Sigmoid colon (tissue), 7 donors: ENCODE results near the gene ME3. TPM values are rescaled to one million over a fixed set of nuclear protein-coding genes. Genes with fewer than 3 reads are reported as not detected.

Experiments
- DNase-seq: peaks from one replicate; pipeline ENCODE4 v3.0.0-alpha.2; 2019
- H3K27ac ChIP-seq, 4 donors: fragments of 200-600 bp; sonication (generic); one replicate each; pipeline ENCODE4 v1.5.1; 2016 to 2019; ENCODE audit warnings: mild to moderate bottlenecking in 1 of 4
- H3K27me3 ChIP-seq, 3 donors: fragments of 200-600 bp; sonication (generic); one replicate each; pipeline ENCODE4 v1.5.1; 2019; ENCODE audit warnings: mild to moderate bottlenecking in 1 of 3
- H3K36me3 ChIP-seq, 4 donors: fragments of 200-600 bp; sonication (generic); one replicate each; pipeline ENCODE4 v1.5.1; 2016 to 2019
- H3K4me1 ChIP-seq, 4 donors: fragments of 200-600 bp; sonication (generic); one replicate each; pipeline ENCODE4 v1.5.1; 2017 to 2019
- H3K4me3 ChIP-seq, 4 donors: fragments of 200-600 bp; sonication (generic); one replicate each; pipeline ENCODE4 v1.5.1; 2017 to 2019; ENCODE audit warnings: mild to moderate bottlenecking in 2 of 4, moderate library complexity in 1 of 4
- H3K9me3 ChIP-seq, 4 donors: fragments of 200-600 bp in 3 of 4; sonication (generic) in 3 of 4; one replicate each; pipeline versions ENCODE4 v1.5.1 to v1.6.1; 2013 to 2019
- CTCF ChIP-seq, 4 experiments: fragments of 450-650 bp in 3 of 4; fragments of 200-600 bp in 1 of 4; IDR thresholded peaks; one replicate each; pipeline ENCODE4 v1.5.1; 2016 to 2019; ENCODE audit warnings: antibody characterized with exemption in 4 of 4, mild to moderate bottlenecking in 3 of 4, moderate library complexity in 2 of 4
- EP300 ChIP-seq, 4 donors: sonication (generic); formaldehyde crosslinking; IDR thresholded peaks; one replicate each; pipeline ENCODE4 v1.6.1; 2017; ENCODE audit warnings: antibody characterized with exemption in 4 of 4
- POLR2A ChIP-seq, 2 donors: fragments of 450-650 bp; IDR thresholded peaks; one replicate each; pipeline ENCODE4 v1.6.1; 2016; ENCODE audit warnings: antibody characterized with exemption in 2 of 2, mild to moderate bottlenecking in 2 of 2, moderate library complexity in 2 of 2
- POLR2AphosphoS5 ChIP-seq, 4 donors: sonication (generic); formaldehyde crosslinking; IDR thresholded peaks; one replicate each; pipeline ENCODE4 v1.6.1; 2017; ENCODE audit warnings: antibody characterized with exemption in 4 of 4
- WGBS, 2 donors: extraction: QIAGEN DNeasy Blood & Tissue Kit; methylation state at CpG; one replicate each; pipeline ENCODE4 v1.1.7; 2013; 5-methylcytosine and 5-hydroxymethylcytosine counted together
- intact Hi-C: fragments of 100-400 bp; cut with DNase I; formaldehyde crosslinking; loops from one replicate; pipeline ENCODE4 v1.15.1; 2023
- polyA plus RNA-seq, 3 donors: library from polyadenylated mRNA; stranded (reverse); fragments of 200-250 nt; gene quantifications; one replicate each; pipeline ENCODE4 v1.2.3, GENCODE V29; 2013
- total RNA-seq, 4 donors: library from RNA; depleted of rRNA; stranded (reverse); fragments of >200 nt; gene quantifications; one replicate each; pipeline ENCODE4 v1.1.0, GENCODE V29; 2016
- donor health status: healthy with polysubstance abuse.
- donor health status: Bipolar disorder and iron deficiency.
- donor health status: healthy.

The ME3 gene
- total and polyA plus RNA-seq, 7 donors = 7.8 to 53.2 (median 25.5) TPM

GRCh38 chr11:86574493-86575207, 97.8 kb downstream of the ME3 start:
- Histone ChIP-seq H3K27me3 (no peaks in the 10 kb centered on the region), H3K36me3 (no peaks in the 10 kb centered on the region), H3K27ac (no peak overlapping the region), H3K4me3 (no peak overlapping the region), H3K4me1 (peaks cover 0 to 36% (median 28%) of the 10 kb centered on the region in 4 donors), H3K9me3 (no peaks in the 10 kb centered on the region)
- intact Hi-C loops = loop anchor here (5.0 to 10.0 kb wide), 2 partner anchors 120 to 243 kb away; no protein-coding TSS in a partner anchor
- TF ChIP-seq EP300 (IDR thresholded peaks at IDR 0.05) (no peak), CTCF (IDR thresholded peaks at IDR 0.05) (no peak), POLR2A (IDR thresholded peaks at IDR 0.05) (no peak), POLR2AphosphoS5 (IDR thresholded peaks at IDR 0.05) (no peak)
- DNase-seq = no peak
- 39 to 89% methylated on average over 5 of the region's 5 CpGs for WGBS, 2 donors

- TF ChIP-seq CTCF (IDR thresholded peaks at IDR 0.05) = peak in 1 of 4 experiments; percentile 50
- no peak for TF ChIP-seq POLR2A (IDR thresholded peaks at IDR 0.05)
- Histone ChIP-seq H3K4me3 (no peak overlapping the region), H3K27ac (no peak overlapping the region), H3K27me3 (no peaks in the 10 kb centered on the region), H3K9me3 (no peaks in the 10 kb centered on the region), H3K4me1 (peaks cover 0 to 8% (median 5%) of the 10 kb centered on the region in 4 donors), H3K36me3 (no peaks in the 10 kb centered on the region)
- WGBS, 2 donors = 43 to 75% methylated on average over 5 of the region's 5 CpGs
- DNase-seq = no peak
- intact Hi-C loops = loop anchor here (10.0 kb wide), 1 partner anchor 117 kb away; no protein-coding TSS in a partner anchor
These were observed 101.0 kb downstream of the ME3 start for GRCh38 chr11:86571273-86571948.

- H3K4me1 ChIP-seq = peaks cover 0 to 16% (median 9%) of the 10 kb centered on the region in 4 donors
- no peak for DNase-seq
- no peak for TF ChIP-seq POLR2AphosphoS5 (IDR thresholded peaks at IDR 0.05)
- no peak for TF ChIP-seq POLR2A (IDR thresholded peaks at IDR 0.05)
- no peak for TF ChIP-seq CTCF (IDR thresholded peaks at IDR 0.05)
- no peak for TF ChIP-seq EP300 (IDR thresholded peaks at IDR 0.05)
- 21 to 81% methylated on average over 3 of the region's 3 CpGs for WGBS, 2 donors
- no peaks in the 10 kb centered on the region for H3K9me3 ChIP-seq
- H3K36me3 ChIP-seq = no peaks in the 10 kb centered on the region
- H3K4me3 ChIP-seq = no peak overlapping the region
- no peaks in the 10 kb centered on the region for H3K27me3 ChIP-seq
- no peak overlapping the region for H3K27ac ChIP-seq
- intact Hi-C loops = loop anchor here (10.0 kb wide), 1 partner anchor 116 kb away; no protein-coding TSS in a partner anchor
These were observed 102.0 kb downstream of the ME3 start for GRCh38 chr11:86570451-86570850.

GRCh38 chr11:86570020-86570419, 102.4 kb downstream of the ME3 start:
- peaks cover 0 to 21% (median 11%) of the 10 kb centered on the region in 4 donors for H3K4me1 ChIP-seq
- no peak for DNase-seq
- no peak overlapping the region for H3K4me3 ChIP-seq
- H3K27me3 ChIP-seq = no peaks in the 10 kb centered on the region
- 20 to 65% methylated on average over 5 of the region's 5 CpGs for WGBS, 2 donors
- no peak overlapping the region for H3K27ac ChIP-seq
- intact Hi-C loops = loop anchor here (10.0 kb wide), 1 partner anchor 115 kb away; no protein-coding TSS in a partner anchor
- no peaks in the 10 kb centered on the region for H3K36me3 ChIP-seq
- no peak for TF ChIP-seq POLR2A (IDR thresholded peaks at IDR 0.05)
- H3K9me3 ChIP-seq = no peaks in the 10 kb centered on the region

- H3K36me3 ChIP-seq = no peaks in the 10 kb centered on the region
- H3K27ac ChIP-seq = no peak overlapping the region
- H3K9me3 ChIP-seq = no peaks in the 10 kb centered on the region
- no peak overlapping the region for H3K4me3 ChIP-seq
- intact Hi-C loops = no loop called here
- WGBS, 2 donors = 90 to 96% methylated on average over 7 of the region's 7 CpGs
- no peak for TF ChIP-seq POLR2A (IDR thresholded peaks at IDR 0.05)
- peaks cover 0 to 24% (median 12%) of the 10 kb centered on the region in 4 donors for H3K4me1 ChIP-seq
- no peak for DNase-seq
- no peaks in the 10 kb centered on the region for H3K27me3 ChIP-seq
These were observed 103.3 kb downstream of the ME3 start for GRCh38 chr11:86569109-86569508.
